ENCODE measurements around the gene CARMIL1. TPM values are rescaled to one million over a fixed set of nuclear protein-coding genes. Genes with fewer than 3 reads are reported as not detected.

Gene CARMIL1
- total and polyA plus RNA-seq, 2 of the 8 experiments (the other 6 are each of a cell fraction or from before 2014, with no cell fraction given), result 20.3 to 40.4 TPM

- Histone ChIP-seq H4K5ac (ENCODE audit: insufficient read length, low read depth, low read length) (no peak overlapping the region), H2BK15ac (ENCODE audit: low read length) (no peak overlapping the region; the same call in 1 of the 2 replicates), H3K9me3 (ENCODE audit: insufficient read depth in 2 of 2, low read depth in 1 of 2, low read length in 1 of 2) (no peaks in the 10 kb centered on the region), H3K4me3 (ENCODE audit: extremely low read depth in 1 of 4, insufficient read depth in 2 of 4, low read depth in 3 of 4, low read length in 4 of 4) (peak overlapping the region; percentile 91 to 95 (median 94)), H2AK5ac (ENCODE audit: low read depth, low read length) (no peak overlapping the region), H2AFZ (ENCODE audit: low read length) (0 out of 2 replicates have a peak overlapping the region, but pooled peaks have one; percentile 1), H3K4ac (replicated peaks; ENCODE audit: insufficient read length, low read depth, low read length) (no peak overlapping the region), H2BK12ac (ENCODE audit: low read depth, low read length) (no peak overlapping the region), H2BK120ac (replicated peaks; ENCODE audit: low read depth, low read length) (no peak overlapping the region), H2BK5ac (ENCODE audit: low read depth, low read length) (peak overlapping the region; percentile 29; the same call in 1 of the 2 replicates), H3K56ac (replicated peaks; ENCODE audit: insufficient read length, low read depth, low read length) (no peak overlapping the region), H3K14ac (ENCODE audit: insufficient read length) (no peak overlapping the region), H2BK20ac (ENCODE audit: low read length) (peak overlapping the region; percentile 83; the same call in 1 of the 2 replicates), H3K4me1 (replicated peaks in 1 of 4; ENCODE audit: control insufficient read depth in 3 of 4, insufficient read depth in 4 of 4, low read length in 3 of 4) (peaks cover 4 to 9% (median 6%) of the 10 kb centered on the region in 4 experiments; a peak in 6 of 7 replicates), H4K8ac (ENCODE audit: extremely low read depth, insufficient read depth, low read length) (no peak overlapping the region; the same call in 1 of the 2 replicates), H3K9ac (replicated peaks in 1 of 4; ENCODE audit: extremely low read depth in 1 of 4, low read depth in 3 of 4, low read length in 3 of 4) (peak overlapping the region in 2 of 4 experiments; percentile 56 to 66; a peak in 4 of 7 replicates), H3K18ac (ENCODE audit: extremely low read depth, low read length) (no peak overlapping the region), H3K23ac (ENCODE audit: insufficient read length) (no peak overlapping the region), H3K27me3 (replicated peaks in 1 of 4; ENCODE audit: control insufficient read depth in 3 of 4, extremely low read depth in 1 of 4, insufficient read depth in 3 of 4, low read length in 3 of 4) (no peaks in the 10 kb centered on the region), H3K36me3 (ENCODE audit: control insufficient read depth in 2 of 4, insufficient read depth in 4 of 4, low read length in 3 of 4) (peaks cover 0 to 7% (median 0%) of the 10 kb centered on the region in 4 experiments; a peak in 2 of 8 replicates), H3K79me1 (ENCODE audit: low read depth, low read length) (peaks cover 4% of the 10 kb centered on the region; the same call in 1 of the 2 replicates), H3K27ac (ENCODE audit: low read depth, low read length) (no peak overlapping the region), H3K79me2 (ENCODE audit: control insufficient read depth in 1 of 2, insufficient read depth in 2 of 2, low read length in 2 of 2) (peaks cover 3 to 54% of the 10 kb centered on the region in 2 experiments; a peak in 3 of 4 replicates), H3K4me2 (ENCODE audit: insufficient read depth in 1 of 2, low read depth in 2 of 2, low read length in 2 of 2) (peak overlapping the region; percentile 90 to 99), H3K23me2 (ENCODE audit: low read depth, low read length) (peaks cover 11% of the 10 kb centered on the region), H4K20me1 (replicated peaks in 1 of 2; ENCODE audit: control insufficient read depth in 1 of 2, insufficient read depth in 2 of 2, low read length in 2 of 2) (no peaks in the 10 kb centered on the region), H4K91ac (replicated peaks; ENCODE audit: insufficient read length, low read length) (peak overlapping the region; percentile 75)
- no peak for FAIRE-seq
- WGBS, 2 experiments (ENCODE audit: extremely low coverage in 1 of 2, insufficient coverage in 1 of 2, insufficient read length in 1 of 2, insufficient replicate concordance in 2 of 2, low coverage in 1 of 2, low lambda C conversion rate in 2 of 2, missing lambda C conversion rate in 1 of 2), result 10% methylated on average over 13 of the region's 13 CpGs; no CpG with 5 or more reads in 1 of the 2 experiments
- CTCF ChIA-PET (ENCODE audit: partially characterized antibody), result interaction anchor here (0.6 to 3.1 kb wide), 7 partner anchors 12 to 366 kb away, joined by 3 to 17 read pairs (median 10); no protein-coding TSS in a partner anchor
- no peak for DNase-seq (ENCODE audit: low read depth in 1 of 2, low spot score in 2 of 2)
- POLR2A ChIA-PET (ENCODE audit: partially characterized antibody), result interaction anchor here (0.7 to 2.8 kb wide), 8 partner anchors 10 to 271 kb away, joined by 3 to 6 read pairs (median 3); no protein-coding TSS in a partner anchor
- peak; percentile 69 for TF ChIP-seq SAP30 (IDR thresholded peaks at IDR 0.05; ENCODE audit: insufficient read depth, insufficient replicate concordance, low read length)
- TF ChIP-seq SIN3A (conservative IDR thresholded peaks at IDR 0.05 in 1 of 2, IDR thresholded peaks at IDR 0.05 in 1 of 2; ENCODE audit: low read depth in 1 of 2, low read length in 2 of 2), result peak; percentile 10 to 61; a peak in 2 of 4 replicates
- no peak for TF ChIP-seq PHF8 (conservative IDR thresholded peaks at IDR 0.05; ENCODE audit: low read depth, low read length)
- peak; percentile 47 for TF ChIP-seq CREB1 (IDR thresholded peaks at IDR 0.05)
These were observed 1.3 kb downstream of the CARMIL1 start for GRCh38 chr6:25280344-25281074.

Measured in H1 (cell line).